HPDE6-E6E7 (cell line): ENCODE results near the gene METTL2A.
A peak's percentile ranks its signal among the peaks of the same experiment; 100 is the strongest.
"Not testable (repeated sequence)": the region's sequence is repeated elsewhere in the genome, so short reads cannot be mapped to it uniquely, and the experiment has no call there.

Experiments
- DNase-seq: peaks from one replicate; pipeline ENCODE4 v3.0.0; 2011; ENCODE audit warnings: missing footprints; ENCODE audit errors: extremely low spot score

Gene METTL2A

DNA sequence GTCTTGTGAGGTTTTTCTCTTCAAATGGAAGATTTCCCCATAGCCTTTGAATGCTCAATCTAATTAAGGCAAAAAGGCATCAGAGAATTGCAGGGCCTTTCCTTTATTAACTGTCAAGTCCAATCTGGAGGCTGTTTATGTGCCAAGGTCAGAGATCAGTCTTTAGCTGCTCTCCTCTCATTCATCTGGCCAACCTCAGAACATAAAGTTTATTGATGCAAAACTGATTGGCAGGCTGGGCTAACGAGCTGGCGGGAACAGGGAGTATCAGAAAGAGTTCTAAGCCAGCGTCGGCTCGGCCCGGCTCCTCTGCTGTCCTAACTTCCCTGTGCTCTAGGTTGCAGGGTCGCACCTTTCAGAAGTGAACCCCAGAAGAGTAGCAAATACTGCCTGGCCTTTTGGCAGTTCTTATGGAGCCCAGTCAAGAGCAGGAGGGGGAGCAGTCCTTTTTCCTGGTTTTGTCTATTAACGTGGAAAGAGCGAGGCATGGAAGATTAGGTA, 47.7 kb downstream of the METTL2A start:
- DNase-seq, result not testable (repeated sequence)

DNA sequence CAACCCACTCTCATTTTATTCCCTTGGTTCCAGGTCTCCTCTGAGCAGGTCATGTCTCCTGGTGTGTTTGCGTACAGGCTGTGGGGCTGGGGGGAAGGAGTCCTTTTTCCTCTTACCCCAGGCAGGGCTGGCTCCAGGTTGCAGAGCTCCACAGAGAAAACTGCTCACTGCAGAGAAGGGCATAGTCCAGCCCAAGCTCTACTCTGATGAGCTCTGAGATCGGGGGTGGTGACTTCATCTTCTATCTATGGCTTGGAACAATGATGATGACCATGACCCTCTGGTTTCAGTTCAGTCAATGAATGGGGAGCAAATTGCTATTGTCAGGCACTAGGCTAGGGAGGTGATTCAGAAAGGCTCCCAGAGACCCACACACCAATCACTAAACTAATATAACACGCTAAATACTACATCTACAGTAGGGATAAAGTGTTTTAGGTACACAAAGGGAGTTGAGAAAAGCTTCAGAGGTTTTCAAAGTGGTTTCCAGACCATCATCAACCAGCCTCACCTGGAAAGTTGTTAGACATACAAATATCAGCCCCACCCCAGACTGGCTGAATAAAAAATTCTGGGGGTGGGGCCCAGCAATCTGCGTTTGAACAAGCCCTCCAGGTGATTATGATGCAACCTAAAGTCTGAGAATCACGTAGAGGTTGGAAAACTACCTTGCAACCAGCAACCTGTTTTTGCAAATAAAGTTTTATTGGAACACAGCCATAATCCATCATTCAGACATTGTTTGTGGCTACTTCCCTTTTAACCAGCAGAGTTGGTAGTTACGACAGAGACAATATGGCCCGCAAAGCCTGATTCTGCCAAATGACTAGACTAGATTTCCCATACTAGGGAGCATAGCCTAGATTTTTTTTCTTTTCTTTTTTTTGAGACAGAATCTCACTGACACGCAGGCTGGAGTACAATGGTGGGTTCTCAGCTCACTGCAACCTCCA, 49.6 kb downstream of the METTL2A start:
- not testable (repeated sequence) for DNase-seq

DNA sequence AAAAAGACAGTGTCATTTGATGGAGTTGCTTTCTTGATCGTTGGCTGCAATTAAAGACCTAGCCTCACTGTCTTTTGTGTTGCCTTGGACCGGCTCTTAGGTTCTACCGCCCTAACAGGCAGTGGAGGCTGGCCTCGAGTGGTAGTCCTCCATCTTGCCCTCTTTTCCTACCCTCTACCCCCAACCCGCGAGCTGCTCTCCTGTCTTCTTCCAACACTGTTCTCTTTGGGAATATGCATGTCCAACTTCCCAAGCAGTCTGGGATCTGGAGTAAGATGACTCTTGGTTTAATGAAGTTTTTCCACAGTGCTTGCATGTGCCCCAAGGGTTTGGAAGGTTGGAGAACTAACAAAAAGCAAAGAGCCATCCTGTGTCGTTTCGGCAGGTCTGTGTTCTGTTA, 53.4 kb downstream of the METTL2A start:
- not testable (repeated sequence) for DNase-seq

DNA sequence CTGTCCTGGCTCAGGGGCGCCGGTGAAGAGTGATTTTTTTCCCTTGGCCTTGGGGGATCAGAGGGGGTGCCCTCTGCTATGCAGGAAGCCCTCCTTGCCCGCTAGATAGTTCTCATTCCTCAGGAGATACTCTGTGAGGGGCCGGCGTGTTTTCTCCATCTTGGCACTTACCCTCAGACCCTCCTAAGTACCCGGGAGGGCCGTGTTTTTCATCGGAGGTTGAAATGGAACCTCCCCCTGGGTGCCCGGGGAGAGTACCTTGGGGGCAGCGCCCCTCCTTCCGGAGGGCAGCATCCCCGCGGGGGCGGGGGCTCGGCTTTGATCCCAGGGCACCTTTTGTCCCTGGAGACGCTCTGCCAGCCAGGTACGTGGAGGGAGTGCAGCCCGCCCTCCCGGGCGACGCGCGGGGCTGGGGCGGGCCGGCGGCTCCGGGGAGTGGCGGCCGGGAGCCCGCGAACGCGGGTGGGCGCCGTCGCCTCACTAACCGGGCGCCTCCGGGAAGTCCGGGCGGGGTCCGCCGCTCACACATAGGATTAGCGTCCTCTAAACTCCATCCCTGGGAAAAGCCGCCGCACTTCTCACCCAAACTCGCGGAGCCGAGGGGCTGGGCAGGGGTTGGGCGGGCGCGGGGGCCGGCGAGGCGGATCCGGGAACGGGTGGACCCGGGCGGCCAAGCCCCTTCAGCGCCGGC, 54.2 kb downstream of the METTL2A start:
- DNase-seq, result not testable (repeated sequence)

DNA sequence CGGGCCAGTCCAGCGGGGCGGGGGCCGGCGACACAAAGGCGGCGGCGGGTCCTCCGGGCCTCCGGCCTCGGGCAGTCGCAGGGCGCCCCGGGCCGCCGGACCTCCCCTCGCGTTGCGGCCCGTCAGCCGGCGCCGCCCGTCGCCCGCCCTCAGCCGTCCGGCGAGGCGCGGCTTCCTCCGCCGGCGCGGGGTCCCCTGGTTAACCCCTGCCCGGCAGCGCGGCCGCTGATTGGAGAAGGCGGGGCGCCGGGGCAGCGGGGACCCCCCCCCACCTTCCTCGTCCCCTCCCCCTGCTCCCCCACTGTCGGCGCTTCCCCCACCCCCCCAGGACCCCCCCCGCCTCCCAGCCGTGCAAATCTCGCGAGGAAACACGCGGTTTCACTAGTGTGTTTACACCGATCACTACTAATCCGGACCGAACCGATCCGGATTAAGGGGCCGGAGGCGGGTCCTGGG, 54.8 kb downstream of the METTL2A start, which contains the start of gene TLK2:
Gene TLK2 (plus strand): TSS at position 402 of the 456 bp plus-strand sequence. CDS start 2,301 bp downstream, outside the sequence.
- peak; percentile 65 for DNase-seq

DNA sequence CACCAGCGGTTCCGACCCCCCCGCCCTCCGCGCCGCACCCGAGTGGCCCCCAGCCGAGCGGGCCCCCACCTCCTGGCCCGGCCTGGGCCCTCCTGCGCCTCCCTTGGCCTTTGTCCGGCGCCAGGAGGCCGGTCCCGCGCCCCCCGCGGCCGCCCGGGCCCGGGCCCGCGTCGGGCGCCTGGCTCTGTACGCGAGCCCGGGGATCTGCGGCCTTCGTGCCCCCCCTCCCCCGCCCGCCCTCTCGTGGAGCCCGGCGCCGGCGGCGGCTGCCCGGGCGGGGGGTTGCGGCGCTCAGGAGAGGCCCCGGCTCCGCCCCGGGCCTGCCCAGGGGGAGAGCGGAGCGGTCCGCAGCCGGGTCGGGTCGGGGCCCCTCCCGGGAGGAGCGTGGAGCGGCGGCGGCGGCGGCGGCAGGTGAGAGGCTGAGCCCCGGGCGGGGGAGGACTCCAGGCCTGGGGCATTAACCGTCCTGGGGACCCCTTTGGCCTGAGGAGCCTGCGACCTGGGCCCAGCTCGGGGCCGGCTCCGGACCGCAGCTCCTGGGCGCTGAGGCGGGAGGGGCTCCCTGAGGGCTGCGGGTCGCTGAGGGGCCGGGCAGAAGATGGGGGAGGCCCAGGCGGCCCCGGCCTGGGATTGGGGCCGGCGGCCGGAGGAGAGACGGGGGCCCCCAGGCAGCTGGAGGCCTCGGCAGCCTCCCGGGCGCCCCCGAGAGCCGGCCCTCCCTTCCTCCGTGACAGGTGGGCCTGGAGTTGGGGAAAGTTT, 55.4 kb downstream of the METTL2A start:
- DNase-seq, result not testable (repeated sequence)

DNA sequence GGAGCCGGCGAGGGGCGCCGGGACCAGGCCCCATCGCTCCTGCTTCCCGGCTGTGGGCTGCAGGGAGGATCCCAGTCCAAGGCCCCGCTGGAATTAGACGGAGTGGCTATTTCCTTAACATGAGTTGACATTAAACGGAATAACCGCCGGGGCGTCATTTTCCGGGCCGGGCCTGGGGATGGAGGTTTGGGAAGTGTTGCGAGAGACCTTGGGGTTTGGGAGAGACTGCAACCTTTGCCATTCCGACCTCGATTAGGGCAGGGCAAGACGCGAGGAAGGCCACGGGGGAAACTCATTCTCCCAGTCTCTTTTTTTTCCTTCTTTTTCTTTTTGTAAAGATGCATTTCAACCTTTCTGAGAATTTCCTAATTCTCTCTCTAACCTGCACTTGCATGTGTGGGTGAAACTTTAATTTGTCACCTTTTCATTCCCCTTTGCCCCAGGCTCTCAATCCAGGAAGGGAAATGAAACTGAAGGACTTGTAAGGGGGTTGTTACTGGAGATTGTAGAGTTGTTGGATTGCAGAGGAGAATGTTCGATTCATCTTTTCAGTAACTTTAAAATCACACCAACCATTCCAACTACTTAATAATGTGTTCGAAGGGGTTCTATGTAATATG, 56.1 kb downstream of the METTL2A start:
- DNase-seq, result not testable (repeated sequence)

DNA sequence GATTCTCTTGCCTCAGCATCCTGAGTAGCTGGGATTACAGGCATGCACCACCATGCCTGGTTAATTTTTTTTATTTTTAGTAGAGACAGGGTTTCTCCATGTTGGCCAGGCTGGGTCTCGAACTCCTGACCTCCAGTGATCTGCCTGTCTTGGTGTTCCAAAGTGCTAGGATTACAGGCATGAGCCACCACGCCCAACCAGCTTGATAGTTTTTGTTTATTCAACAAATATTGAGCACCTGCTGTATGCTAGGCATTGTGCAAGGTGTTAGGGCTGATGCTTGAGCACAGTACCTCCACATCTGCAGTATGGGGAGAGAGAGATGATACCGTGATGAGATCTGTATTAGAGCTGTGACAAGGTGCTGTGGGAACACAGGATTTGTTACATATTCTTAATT, 58.9 kb downstream of the METTL2A start:
- DNase-seq, result not testable (repeated sequence)

DNA sequence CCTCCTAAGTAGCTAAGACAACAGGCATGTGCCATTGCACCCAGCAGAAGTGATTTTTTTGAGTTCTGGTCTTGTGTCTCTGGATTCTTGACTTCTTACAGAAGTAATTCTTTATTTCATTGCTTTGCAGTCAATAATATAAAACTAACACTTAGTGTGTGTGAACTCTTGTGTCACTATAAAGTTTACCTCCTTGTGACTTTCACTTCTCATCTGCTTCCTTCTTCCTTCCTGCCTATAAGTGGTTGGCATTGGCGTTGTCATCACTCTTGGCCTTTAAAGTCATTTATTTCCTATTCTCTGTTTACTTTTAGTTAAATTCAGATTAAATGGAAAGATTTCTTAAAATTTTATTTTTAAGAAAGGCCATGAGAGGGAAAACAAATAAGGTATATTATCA, 67.3 kb downstream of the METTL2A start:
- DNase-seq, result not testable (repeated sequence)

DNA sequence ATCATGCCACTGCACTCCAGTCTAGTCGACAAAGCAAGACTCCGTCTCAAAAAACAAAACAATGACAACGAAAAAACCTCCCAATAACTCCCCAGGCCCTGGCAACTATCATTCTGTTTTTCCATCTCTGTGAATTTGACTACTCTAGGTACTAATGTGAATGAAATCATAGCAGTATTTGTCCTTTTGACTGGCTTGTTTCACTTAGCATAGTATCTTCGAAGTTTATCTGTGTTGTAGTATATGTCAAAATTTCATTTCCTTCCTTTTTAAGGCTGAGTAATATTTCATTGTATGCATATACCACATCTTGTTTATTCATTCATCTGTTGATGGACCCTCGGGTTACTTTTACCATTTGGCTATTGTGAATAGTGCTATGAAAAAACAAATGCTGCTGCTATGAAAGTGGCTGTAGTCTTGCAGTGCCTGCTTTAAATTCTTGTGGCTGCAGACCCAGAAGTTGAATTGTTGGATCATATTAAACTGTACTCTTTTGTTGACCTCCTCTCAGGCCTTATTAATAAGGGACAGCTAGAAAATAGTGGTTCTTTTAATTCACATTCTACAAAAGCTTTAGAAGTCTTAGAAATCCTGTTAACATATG, 69.5 kb downstream of the METTL2A start:
- DNase-seq, result not testable (repeated sequence)

DNA sequence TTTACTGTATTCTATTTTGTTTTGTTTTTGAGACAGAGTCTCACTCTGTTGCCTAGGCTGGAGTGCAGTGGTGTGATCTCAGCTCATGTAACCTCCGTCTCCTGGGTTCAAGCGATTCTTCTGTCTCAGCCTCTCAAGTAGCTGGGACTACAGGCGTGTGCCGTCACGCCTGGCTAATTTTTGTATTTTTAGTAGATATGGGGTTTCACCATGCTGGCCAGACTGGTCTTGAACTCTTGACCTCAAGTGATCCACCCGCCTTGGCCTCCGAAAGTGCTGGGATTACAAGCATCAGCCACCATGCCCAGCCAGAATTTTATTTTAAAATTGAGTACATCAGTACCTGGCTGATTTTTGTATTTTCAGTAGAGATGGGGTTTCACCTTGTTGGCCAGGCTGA, 70.4 kb downstream of the METTL2A start:
- DNase-seq, result not testable (repeated sequence)

DNA sequence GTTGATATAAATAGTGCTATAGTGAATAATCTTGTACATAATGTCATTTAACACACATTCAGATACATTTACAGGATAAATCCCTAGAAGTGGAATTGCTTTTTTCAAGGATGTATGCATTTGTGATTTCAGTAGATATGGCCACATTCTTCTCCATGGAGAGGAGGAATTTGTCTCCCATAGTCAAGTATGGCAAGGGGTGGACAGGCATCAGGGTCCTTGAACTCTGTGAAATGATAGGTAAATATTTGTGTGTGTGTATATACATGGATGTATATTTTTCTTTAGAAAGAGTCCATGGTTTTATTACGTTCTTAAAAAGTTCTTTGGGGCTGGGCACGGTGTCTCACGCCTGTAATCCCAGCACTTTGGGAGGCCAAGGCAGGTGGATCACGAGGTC, 72.6 kb downstream of the METTL2A start:
- not testable (repeated sequence) for DNase-seq

DNA sequence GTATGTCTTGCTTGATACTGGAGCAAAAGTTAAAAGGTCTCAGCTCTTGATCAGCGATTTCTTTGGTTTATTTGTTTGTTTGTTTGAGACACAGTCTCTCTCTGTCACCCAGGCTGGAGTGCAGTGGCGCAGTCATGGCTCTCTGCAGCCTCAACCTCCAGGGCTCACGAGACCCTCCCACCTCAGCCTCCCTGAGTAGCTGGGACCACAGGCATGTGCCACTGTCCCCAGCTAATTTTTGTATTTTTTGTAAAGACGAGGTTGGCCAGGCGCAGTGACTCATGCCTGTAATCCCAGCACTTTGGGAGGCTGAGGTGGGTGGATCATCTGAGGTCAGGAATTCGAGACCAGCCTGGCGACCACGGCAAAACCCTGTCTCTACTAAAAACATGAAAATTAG, 75.1 kb downstream of the METTL2A start:
- not testable (repeated sequence) for DNase-seq
